Measurements from ENCODE around the gene CTNNA2. TPM values are rescaled to one million over a fixed set of nuclear protein-coding genes. Genes with fewer than 3 reads are reported as not detected.

CTNNA2 gene
- total RNA-seq, 4 donors from 2014 or later: 0.19 TPM; not detected in 3

DNA sequence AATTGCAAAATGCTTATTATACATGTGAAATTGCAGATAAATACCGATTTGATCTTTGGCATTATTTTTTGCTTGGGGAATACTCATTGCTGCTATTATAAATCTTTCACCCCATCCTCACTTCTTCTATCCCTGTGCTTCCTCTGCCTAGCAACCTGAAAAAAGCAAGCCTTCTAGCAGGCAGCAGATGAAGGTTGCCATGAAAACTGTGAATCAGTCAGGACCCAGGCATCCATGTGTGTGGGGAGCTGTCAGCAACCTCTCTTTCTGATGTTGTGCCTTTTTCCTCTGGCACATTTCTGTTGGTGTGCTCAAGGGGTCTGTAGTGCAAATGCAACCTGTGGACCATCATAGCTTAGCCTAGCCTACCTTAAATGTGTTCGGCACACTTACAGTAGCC is 427.5 kb downstream of the CTNNA2 start:
- DNase-seq (ENCODE audit: low spot score) (no peak), ATAC-seq (ENCODE audit: low FRiP score) (no peak)
- TF ChIP-seq CTCF (IDR thresholded peaks at IDR 0.05): no peak

DNA sequence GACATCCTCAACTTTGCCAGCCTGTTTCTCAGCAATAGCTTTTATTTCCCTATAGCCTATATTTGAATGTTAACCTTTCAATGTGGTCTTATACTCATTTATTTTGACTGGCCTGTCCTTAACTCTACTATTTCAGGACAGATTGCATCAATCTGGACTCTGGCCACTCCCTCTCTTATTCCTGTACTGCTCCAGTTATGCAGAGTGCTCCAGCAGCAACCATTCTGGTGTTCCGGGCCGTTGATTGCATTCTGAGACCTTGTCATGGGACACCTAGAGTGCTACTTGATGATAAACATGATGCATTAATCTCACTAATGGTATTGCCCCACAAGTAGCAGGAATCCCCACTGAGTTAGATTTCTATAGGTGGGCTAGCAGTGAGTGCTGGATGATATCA is 428.3 kb downstream of the CTNNA2 start:
- ATAC-seq (ENCODE audit: low FRiP score): no peak
- TF ChIP-seq CTCF (IDR thresholded peaks at IDR 0.05): no peak

DNA sequence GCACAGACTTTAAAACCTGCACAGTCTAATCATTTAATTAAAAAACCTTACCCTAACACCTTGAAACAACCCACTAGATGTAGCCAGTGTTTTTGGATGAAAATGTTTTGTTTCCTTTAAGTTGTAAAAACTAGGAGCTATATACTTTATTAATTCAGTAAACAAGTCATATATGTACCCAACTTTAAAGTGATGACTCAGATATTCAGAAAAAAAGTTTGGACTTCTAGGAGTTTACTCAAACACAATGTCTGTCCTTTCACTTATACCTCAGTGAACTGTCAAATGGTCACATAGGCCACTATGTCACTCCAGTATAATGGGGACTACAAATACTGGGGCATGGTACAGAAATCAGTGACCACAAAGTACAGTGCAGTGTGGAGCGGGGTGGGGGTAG is 431.4 kb downstream of the CTNNA2 start:
- DNase-seq (ENCODE audit: low spot score): no peak
- TF ChIP-seq CTCF (IDR thresholded peaks at IDR 0.05): no peak
- ATAC-seq (ENCODE audit: low FRiP score): no peak

More for the DNA sequence above, 428.3 kb downstream of the CTNNA2 start:
- no peak for DNase-seq (ENCODE audit: low spot score)

- ATAC-seq (ENCODE audit: low FRiP score) (no peak), DNase-seq (ENCODE audit: low spot score) (no peak)
- no peak for TF ChIP-seq CTCF (IDR thresholded peaks at IDR 0.05)
Observed at GRCh38 chr2:79945653-79946445, 433.0 kb downstream of the CTNNA2 start.

DNA sequence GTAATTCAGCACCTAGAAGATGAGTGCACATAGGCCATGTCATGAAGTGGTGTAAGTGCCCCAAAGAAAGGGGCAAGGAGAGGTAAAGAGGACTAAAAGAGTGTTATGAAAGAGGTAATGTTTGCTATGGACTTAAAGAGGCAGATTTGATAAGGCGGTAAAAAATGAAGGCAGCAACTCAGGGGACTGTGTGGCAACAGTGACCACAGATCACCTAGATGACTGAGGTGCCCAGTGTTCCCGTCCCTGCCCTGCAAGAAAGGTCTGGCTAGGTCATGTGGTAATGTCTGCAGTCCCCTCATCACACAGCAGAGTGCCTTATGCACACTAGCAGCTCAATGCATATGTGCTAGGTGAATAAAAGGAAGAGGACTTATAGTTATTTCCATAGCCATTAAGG is 434.9 kb downstream of the CTNNA2 start:
- DNase-seq (ENCODE audit: low spot score): no peak
- ATAC-seq (ENCODE audit: low FRiP score): no peak
- TF ChIP-seq CTCF (IDR thresholded peaks at IDR 0.05): no peak

GRCh38 chr2:79950526-79950925 is 437.7 kb downstream of the CTNNA2 start:
- ATAC-seq (ENCODE audit: low FRiP score): no peak
- DNase-seq (ENCODE audit: low spot score): no peak
- no peak for TF ChIP-seq CTCF (IDR thresholded peaks at IDR 0.05)

DNA sequence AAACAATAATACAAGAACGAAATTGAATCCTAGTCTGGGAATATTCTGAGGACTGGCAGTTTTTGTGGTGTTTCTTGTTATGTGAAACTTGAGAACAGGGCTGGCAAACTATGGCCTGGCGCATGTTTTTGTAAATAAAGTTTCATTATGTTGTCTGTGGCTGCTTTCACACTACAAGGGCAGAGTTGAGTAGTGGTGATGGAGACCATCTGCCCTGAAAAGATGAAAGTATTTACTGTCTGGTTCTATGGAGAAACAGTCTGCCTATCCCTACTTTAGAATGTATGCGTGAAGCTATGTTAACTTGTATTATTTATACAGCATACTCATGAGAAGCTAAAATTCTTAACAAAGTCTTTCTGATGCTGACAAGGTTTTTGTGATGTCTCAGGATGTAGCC is 439.8 kb downstream of the CTNNA2 start:
- no peak for ATAC-seq (ENCODE audit: low FRiP score)
- TF ChIP-seq CTCF (IDR thresholded peaks at IDR 0.05): no peak
- no peak for DNase-seq (ENCODE audit: low spot score)

Data from omental fat pad (tissue), 4 donors.